Measurements from ENCODE around the gene TAMALIN. TPM values are rescaled to one million over a fixed set of nuclear protein-coding genes. Genes with fewer than 3 reads are reported as not detected.

Gene TAMALIN
- polyA plus RNA-seq, 1 experiment = 7.2 TPM

DNA sequence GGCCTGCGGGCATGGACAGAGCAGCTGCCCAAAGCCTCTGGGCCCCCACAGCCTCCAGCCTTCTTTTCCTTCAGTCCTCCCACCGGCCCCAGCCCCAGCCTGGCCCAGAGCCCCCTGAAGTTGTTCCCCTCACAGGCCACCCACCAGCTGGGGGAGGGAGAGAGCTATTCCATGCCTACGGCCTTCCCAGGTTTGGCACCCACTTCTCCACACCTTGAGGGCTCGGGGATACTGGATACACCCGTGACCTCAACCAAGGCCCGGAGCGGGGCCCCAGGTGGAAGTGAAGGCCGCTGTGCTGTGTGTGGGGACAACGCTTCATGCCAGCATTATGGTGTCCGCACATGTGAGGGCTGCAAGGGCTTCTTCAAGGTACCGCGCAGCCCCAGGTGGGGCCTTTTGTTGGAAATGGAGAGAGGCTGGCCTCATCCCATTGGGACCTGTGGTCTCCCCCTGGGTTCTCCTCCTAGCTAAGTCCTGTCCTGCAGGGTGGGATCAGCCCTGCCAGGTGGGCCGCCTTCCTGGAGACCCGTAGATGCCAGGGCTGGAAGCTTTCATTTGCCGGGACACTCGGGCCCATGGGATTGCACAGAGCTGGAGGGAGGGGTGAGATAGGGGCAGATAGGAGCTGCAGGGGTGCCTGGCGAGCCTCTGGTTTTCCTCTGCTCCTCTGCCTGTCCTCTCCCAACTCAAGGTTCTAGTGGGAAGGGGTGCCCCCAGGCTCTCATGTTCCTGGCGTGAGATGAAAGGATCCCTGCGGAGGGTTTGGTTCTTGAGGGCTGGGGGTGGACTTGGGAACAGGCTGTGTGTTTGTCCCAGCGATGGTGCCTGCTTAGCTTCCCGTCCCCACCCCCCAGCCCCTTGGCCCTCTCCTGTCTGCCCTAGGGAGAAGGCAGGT lies 48.3 kb downstream of the TAMALIN start:
- Histone ChIP-seq H3K9me3 (ENCODE audit: control insufficient read depth, insufficient read depth, low read length) (no peaks in the 10 kb centered on the region), H3K27ac (ENCODE audit: low read depth, low read length) (no peak overlapping the region), H3K27me3 (ENCODE audit: control insufficient read depth, insufficient read depth, low read length) (no peaks in the 10 kb centered on the region), H3K4me3 (ENCODE audit: low read depth, low read length) (no peak overlapping the region)
- TF ChIP-seq, protein P1, sequence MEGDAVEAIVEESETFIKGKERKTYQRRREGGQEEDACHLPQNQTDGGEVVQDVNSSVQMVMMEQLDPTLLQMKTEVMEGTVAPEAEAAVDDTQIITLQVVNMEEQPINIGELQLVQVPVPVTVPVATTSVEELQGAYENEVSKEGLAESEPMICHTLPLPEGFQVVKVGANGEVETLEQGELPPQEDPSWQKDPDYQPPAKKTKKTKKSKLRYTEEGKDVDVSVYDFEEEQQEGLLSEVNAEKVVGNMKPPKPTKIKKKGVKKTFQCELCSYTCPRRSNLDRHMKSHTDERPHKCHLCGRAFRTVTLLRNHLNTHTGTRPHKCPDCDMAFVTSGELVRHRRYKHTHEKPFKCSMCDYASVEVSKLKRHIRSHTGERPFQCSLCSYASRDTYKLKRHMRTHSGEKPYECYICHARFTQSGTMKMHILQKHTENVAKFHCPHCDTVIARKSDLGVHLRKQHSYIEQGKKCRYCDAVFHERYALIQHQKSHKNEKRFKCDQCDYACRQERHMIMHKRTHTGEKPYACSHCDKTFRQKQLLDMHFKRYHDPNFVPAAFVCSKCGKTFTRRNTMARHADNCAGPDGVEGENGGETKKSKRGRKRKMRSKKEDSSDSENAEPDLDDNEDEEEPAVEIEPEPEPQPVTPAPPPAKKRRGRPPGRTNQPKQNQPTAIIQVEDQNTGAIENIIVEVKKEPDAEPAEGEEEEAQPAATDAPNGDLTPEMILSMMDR (IDR thresholded peaks at IDR 0.05; ENCODE audit: low read depth, low read length) = no peak
- ChIA-PET CTCF (interaction anchor here (0.6 to 1.6 kb wide), 4 partner anchors 13 to 51 kb away, joined by 3 to 5 read pairs (median 3); no protein-coding TSS in a partner anchor), POLR2A (no interaction called here)
- no peak for DNase-seq (ENCODE audit: low read depth, low spot score)

DNA sequence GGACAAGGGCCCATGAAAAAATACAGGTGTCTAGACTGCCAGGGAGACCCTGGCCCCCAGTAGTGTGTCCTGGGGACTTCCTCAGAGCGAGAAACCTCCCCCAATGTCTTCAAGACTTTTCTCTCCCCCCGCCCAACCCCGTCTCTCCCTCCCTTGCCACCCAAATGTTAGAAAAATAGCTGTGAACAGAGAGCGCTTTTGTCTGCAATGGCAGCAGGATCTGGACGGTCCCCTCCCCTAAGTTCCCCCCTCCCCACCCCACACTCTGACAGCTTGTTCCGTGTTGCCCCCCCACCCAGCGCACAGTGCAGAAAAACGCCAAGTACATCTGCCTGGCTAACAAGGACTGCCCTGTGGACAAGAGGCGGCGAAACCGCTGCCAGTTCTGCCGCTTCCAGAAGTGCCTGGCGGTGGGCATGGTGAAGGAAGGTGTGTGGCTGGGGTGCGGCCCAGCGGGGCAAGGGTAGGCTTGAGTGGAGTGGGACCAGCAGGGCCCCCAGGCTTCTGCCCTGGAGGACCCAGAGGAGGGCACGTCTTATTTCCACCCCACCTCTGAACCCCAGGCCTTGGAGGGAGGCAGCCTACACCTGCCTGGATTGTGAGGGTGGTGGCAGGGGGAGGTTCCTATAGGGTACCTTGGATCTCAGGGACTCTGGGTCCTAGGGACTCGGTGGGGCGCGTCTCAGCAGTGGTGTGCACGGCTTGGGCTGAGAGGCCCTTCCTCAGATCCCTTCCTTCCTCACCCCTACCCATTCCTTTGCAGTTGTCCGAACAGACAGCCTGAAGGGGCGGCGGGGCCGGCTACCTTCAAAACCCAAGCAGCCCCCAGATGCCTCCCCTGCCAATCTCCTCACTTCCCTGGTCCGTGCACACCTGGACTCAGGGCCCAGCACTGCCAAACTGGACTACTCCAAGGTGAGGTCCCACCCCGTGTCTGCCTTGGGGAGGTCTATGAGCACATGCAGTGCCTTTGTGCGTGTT lies 49.3 kb downstream of the TAMALIN start:
- ChIA-PET POLR2A (no interaction called here), CTCF (interaction anchor here (0.5 to 1.6 kb wide), 2 partner anchors 31 to 189 kb away, joined by 4 to 5 read pairs; no protein-coding TSS in a partner anchor)
- Histone ChIP-seq H3K27ac (ENCODE audit: low read depth, low read length) (no peak overlapping the region), H3K9me3 (ENCODE audit: control insufficient read depth, insufficient read depth, low read length) (no peaks in the 10 kb centered on the region), H3K27me3 (ENCODE audit: control insufficient read depth, insufficient read depth, low read length) (no peaks in the 10 kb centered on the region), H3K4me3 (ENCODE audit: low read depth, low read length) (no peak overlapping the region)
- no peak for DNase-seq (ENCODE audit: low read depth, low spot score)
- TF ChIP-seq, protein P1 (IDR thresholded peaks at IDR 0.05; ENCODE audit: low read depth, low read length) = no peak

DNA sequence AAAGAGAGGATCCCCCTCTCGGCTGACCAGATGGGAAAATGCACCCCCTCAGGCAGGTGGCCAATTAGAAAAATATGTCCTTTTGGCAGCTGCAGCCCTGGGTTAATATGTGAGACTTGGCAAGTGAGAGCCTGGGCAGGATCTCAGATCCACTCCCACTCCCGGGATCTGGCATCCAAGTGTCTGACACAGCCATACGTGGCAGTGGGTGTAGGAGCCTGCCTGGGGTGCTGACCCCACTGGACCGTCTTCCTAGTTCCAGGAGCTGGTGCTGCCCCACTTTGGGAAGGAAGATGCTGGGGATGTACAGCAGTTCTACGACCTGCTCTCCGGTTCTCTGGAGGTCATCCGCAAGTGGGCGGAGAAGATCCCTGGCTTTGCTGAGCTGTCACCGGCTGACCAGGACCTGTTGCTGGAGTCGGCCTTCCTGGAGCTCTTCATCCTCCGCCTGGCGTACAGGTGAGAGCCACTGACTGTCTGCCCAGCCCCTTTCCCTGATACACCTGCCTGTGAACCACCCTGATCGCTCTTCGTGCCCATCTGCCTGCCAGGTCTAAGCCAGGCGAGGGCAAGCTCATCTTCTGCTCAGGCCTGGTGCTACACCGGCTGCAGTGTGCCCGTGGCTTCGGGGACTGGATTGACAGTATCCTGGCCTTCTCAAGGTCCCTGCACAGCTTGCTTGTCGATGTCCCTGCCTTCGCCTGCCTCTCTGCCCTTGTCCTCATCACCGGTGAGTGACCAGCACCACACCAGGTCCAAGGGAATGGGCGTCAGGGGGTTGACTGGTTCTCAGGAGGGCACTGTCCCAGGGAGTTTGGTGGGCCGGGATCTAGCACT lies 50.3 kb downstream of the TAMALIN start:
- no peak overlapping the region for H3K4me3 ChIP-seq (ENCODE audit: low read depth, low read length)
- TF ChIP-seq, protein P1 (IDR thresholded peaks at IDR 0.05; ENCODE audit: low read depth, low read length) = no peak
- ChIA-PET POLR2A (no interaction called here), CTCF (interaction anchor here (0.5 to 3.2 kb wide), 2 partner anchors 32 to 190 kb away, joined by 4 to 17 read pairs; no protein-coding TSS in a partner anchor)
- no peaks in the 10 kb centered on the region for H3K9me3 ChIP-seq (ENCODE audit: control insufficient read depth, insufficient read depth, low read length)
- no peak for DNase-seq (ENCODE audit: low read depth, low spot score)
- no peaks in the 10 kb centered on the region for H3K27me3 ChIP-seq (ENCODE audit: control insufficient read depth, insufficient read depth, low read length)
- H3K27ac ChIP-seq (ENCODE audit: low read depth, low read length) = no peak overlapping the region

DNA sequence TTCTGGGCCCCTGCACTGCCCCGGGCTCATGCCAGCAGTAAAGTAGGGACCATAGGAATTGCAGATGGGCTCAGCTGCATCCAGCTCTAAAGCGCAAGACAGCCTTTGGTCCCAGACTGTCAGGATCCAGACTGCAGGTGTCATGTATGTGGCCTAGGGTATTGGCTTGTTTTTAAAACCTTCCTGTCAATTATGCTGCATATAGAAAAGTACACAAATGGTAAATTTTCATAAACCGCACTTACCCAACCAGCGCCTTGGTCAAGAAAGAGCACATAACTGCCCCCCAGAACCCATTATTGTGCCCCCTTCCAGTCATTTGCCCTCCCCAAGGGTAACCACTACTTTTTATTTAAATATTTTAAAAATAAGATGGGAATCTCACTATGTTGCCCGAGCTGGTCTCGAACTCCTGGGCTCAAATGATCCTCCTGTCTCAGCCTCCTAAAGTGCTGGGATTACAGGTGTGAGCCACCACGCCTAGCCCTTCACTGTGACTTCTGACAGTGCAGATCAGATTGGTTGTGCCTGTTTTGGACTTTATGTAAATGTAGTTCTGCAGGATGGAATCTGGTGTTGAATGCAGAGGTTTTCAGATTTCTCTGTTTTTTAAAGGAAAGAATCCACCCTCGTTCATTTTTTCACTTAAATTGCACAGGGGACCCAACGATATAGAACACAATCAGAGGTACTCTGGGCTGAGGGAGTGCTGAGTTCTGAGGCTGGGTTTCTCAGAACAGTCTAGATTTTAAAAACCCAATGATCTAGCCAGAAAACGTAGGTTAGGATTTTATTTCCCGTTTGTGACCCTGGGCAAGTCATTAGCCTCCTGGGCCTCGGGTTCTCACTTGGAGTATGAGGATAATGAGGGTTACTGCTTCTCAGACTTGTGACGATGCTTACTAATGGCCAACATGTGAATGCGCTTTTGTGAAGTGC lies 51.2 kb downstream of the TAMALIN start:
- H3K27me3 ChIP-seq (ENCODE audit: control insufficient read depth, insufficient read depth, low read length) = no peaks in the 10 kb centered on the region
- H3K9me3 ChIP-seq (ENCODE audit: control insufficient read depth, insufficient read depth, low read length) = no peaks in the 10 kb centered on the region
- DNase-seq (ENCODE audit: low read depth, low spot score) = no peak
- ChIA-PET CTCF (interaction anchor here (3.2 kb wide), 1 partner anchor 33 kb away, joined by 17 read pairs; no protein-coding TSS in a partner anchor), POLR2A (no interaction called here)
- TF ChIP-seq, protein P1 (IDR thresholded peaks at IDR 0.05; ENCODE audit: low read depth, low read length) = no peak
- H3K4me3 ChIP-seq (ENCODE audit: low read depth, low read length) = no peak overlapping the region
- no peak overlapping the region for H3K27ac ChIP-seq (ENCODE audit: low read depth, low read length)

Data from AG04450 (cell line).